ENCODE data around the gene MMADHC. TPM values are rescaled to one million over a fixed set of nuclear protein-coding genes. Genes with fewer than 3 reads are reported as not detected.
"Not testable (repeated sequence)": the region's sequence is repeated elsewhere in the genome, so short reads cannot be mapped to it uniquely, and the experiment has no call there.

Gene MMADHC
- polyA plus RNA-seq, 1 experiment: 72.6 TPM

DNA sequence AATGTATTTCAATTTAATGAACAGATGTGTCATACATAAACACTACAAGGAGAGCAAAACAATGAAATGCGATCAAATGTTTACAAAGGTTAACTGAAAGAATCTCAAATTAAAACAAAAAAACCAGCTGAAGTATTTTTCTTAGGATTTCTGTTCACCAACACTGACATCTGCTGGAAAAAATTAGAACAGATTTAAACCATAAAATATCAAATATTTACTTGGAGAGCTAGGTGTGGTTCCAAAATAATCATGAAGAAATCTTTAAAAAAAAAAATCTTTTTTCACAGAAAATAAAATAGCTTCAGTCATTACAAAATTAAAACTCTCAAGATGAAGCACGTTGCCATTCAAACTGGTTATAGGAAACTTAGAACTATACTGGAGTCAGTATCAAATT lies 13.8 kb downstream of the MMADHC start:
- Histone ChIP-seq H3K27me3 (ENCODE audit: control insufficient read depth, insufficient read depth, low read length) (no peaks in the 10 kb centered on the region), H3K36me3 (ENCODE audit: control insufficient read depth, insufficient read depth, low read length) (peaks cover 8% of the 10 kb centered on the region), H3K4me3 (ENCODE audit: low read depth, low read length) (no peak overlapping the region)
- TF ChIP-seq, protein P1, sequence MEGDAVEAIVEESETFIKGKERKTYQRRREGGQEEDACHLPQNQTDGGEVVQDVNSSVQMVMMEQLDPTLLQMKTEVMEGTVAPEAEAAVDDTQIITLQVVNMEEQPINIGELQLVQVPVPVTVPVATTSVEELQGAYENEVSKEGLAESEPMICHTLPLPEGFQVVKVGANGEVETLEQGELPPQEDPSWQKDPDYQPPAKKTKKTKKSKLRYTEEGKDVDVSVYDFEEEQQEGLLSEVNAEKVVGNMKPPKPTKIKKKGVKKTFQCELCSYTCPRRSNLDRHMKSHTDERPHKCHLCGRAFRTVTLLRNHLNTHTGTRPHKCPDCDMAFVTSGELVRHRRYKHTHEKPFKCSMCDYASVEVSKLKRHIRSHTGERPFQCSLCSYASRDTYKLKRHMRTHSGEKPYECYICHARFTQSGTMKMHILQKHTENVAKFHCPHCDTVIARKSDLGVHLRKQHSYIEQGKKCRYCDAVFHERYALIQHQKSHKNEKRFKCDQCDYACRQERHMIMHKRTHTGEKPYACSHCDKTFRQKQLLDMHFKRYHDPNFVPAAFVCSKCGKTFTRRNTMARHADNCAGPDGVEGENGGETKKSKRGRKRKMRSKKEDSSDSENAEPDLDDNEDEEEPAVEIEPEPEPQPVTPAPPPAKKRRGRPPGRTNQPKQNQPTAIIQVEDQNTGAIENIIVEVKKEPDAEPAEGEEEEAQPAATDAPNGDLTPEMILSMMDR (IDR thresholded peaks at IDR 0.05; ENCODE audit: insufficient read depth, low read depth, low read length): peak; percentile 34
- DNase-seq (ENCODE audit: low read depth): no peak
- ChIA-PET CTCF (interaction anchor here (0.6 to 3.0 kb wide), 5 partner anchors 79 to 1665 kb away, joined by 3 to 18 read pairs (median 3); no protein-coding TSS in a partner anchor), POLR2A (no interaction called here)

- no peak overlapping the region for H3K4me3 ChIP-seq (ENCODE audit: low read depth, low read length)
- CTCF ChIA-PET: interaction anchor here (0.6 to 3.0 kb wide), 8 partner anchors 11 to 1667 kb away, joined by 3 to 18 read pairs (median 4); no protein-coding TSS in a partner anchor
- TF ChIP-seq, protein P1 (IDR thresholded peaks at IDR 0.05; ENCODE audit: insufficient read depth, low read depth, low read length): no peak
- DNase-seq (ENCODE audit: low read depth): no peak
- H3K36me3 ChIP-seq (ENCODE audit: control insufficient read depth, insufficient read depth, low read length): peaks cover 6% of the 10 kb centered on the region
- no peaks in the 10 kb centered on the region for H3K27me3 ChIP-seq (ENCODE audit: control insufficient read depth, insufficient read depth, low read length)
- POLR2A ChIA-PET: interaction anchor here (0.6 kb wide), 1 partner anchor 532 kb away, joined by 3 read pairs; no protein-coding TSS in a partner anchor
Measured at GRCh38 chr2:149572102-149572953, 15.2 kb downstream of the MMADHC start.

GRCh38 chr2:149568138-149568537 lies 19.4 kb downstream of the MMADHC start:
- TF ChIP-seq, protein P1 (IDR thresholded peaks at IDR 0.05; ENCODE audit: insufficient read depth, low read depth, low read length): no peak
- CTCF ChIA-PET: no interaction called here
- H3K4me3 ChIP-seq (ENCODE audit: low read depth, low read length): no peak overlapping the region
- H3K36me3 ChIP-seq (ENCODE audit: control insufficient read depth, insufficient read depth, low read length): peaks cover 6% of the 10 kb centered on the region
- DNase-seq (ENCODE audit: low read depth): no peak
- no peaks in the 10 kb centered on the region for H3K27me3 ChIP-seq (ENCODE audit: control insufficient read depth, insufficient read depth, low read length)
- POLR2A ChIA-PET: no interaction called here

GRCh38 chr2:149566652-149567051 lies 20.9 kb downstream of the MMADHC start:
- no peak for DNase-seq (ENCODE audit: low read depth)
- peaks cover 5% of the 10 kb centered on the region for H3K36me3 ChIP-seq (ENCODE audit: control insufficient read depth, insufficient read depth, low read length)
- no peak overlapping the region for H3K4me3 ChIP-seq (ENCODE audit: low read depth, low read length)
- CTCF ChIA-PET: interaction anchor here (1.6 kb wide), 1 partner anchor 550 kb away, joined by 4 read pairs; no protein-coding TSS in a partner anchor
- H3K27me3 ChIP-seq (ENCODE audit: control insufficient read depth, insufficient read depth, low read length): no peaks in the 10 kb centered on the region
- TF ChIP-seq, protein P1 (IDR thresholded peaks at IDR 0.05; ENCODE audit: insufficient read depth, low read depth, low read length): no peak
- POLR2A ChIA-PET: no interaction called here

GRCh38 chr2:149565625-149566024 lies 21.9 kb downstream of the MMADHC start:
- CTCF ChIA-PET: interaction anchor here (0.6 to 1.3 kb wide), 4 partner anchors 12 to 556 kb away, joined by 3 to 4 read pairs (median 3); no protein-coding TSS in a partner anchor
- H3K4me3 ChIP-seq (ENCODE audit: low read depth, low read length); H3K27me3 ChIP-seq (ENCODE audit: control insufficient read depth, insufficient read depth, low read length); POLR2A ChIA-PET; H3K36me3 ChIP-seq (ENCODE audit: control insufficient read depth, insufficient read depth, low read length); DNase-seq (ENCODE audit: low read depth): not testable (repeated sequence)

Measured in BJ (cell line).